HG02852 (cell line): ENCODE results near the gene S100A9.

Source experiments
- ATAC-seq: cut with Tn5 transposase; IDR thresholded peaks from one replicate; pipeline ENCODE4 v1.9.1; 2021; ENCODE audit warnings: mild to moderate bottlenecking, moderate library complexity; ENCODE audit not compliant: unreplicated experiment

Gene S100A9

GRCh38 chr1:153359241-153359640 lies 1.6 kb downstream of the S100A9 start:
- no peak for ATAC-seq

GRCh38 chr1:153360190-153360589 lies 2.5 kb downstream of the S100A9 start:
- ATAC-seq, result no peak

GRCh38 chr1:153360592-153361479 lies 3.2 kb downstream of the S100A9 start:
- no peak for ATAC-seq

GRCh38 chr1:153361480-153362109 lies 3.9 kb downstream of the S100A9 start:
- ATAC-seq, result no peak

GRCh38 chr1:153362187-153362775 lies 4.6 kb downstream of the S100A9 start:
- ATAC-seq, result no peak

GRCh38 chr1:153363641-153364040 lies 6.0 kb downstream of the S100A9 start:
- ATAC-seq, result no peak

- ATAC-seq, result no peak
These were observed 6.5 kb downstream of the S100A9 start for GRCh38 chr1:153364156-153364555.

- no peak for ATAC-seq
These were observed 7.4 kb downstream of the S100A9 start for GRCh38 chr1:153364766-153365666.

GRCh38 chr1:153365696-153366095 lies 8.0 kb downstream of the S100A9 start:
- no peak for ATAC-seq

- no peak for ATAC-seq
These were observed 8.6 kb downstream of the S100A9 start for GRCh38 chr1:153366261-153366660.

- no peak for ATAC-seq
These were observed 9.4 kb downstream of the S100A9 start for GRCh38 chr1:153367090-153367489.

GRCh38 chr1:153368495-153368894 lies 10.8 kb downstream of the S100A9 start:
- no peak for ATAC-seq

GRCh38 chr1:153370146-153370545 lies 12.5 kb downstream of the S100A9 start:
- ATAC-seq, result no peak

- no peak for ATAC-seq
These were observed 13.6 kb downstream of the S100A9 start for GRCh38 chr1:153371231-153371630.

- ATAC-seq, result no peak
These were observed 14.9 kb downstream of the S100A9 start for GRCh38 chr1:153372571-153372970.

- no peak for ATAC-seq
These were observed 16.4 kb downstream of the S100A9 start for GRCh38 chr1:153374071-153374470.

- ATAC-seq, result no peak
These were observed 17.9 kb downstream of the S100A9 start, which contains the start of gene S100A12 for GRCh38 chr1:153375511-153375910. Gene S100A12, minus strand, starts transcription at chr1:153375621. Its CDS starts 1,029 bp downstream, at chr1:153374592.

GRCh38 chr1:153379591-153379990 lies 21.9 kb downstream of the S100A9 start:
- ATAC-seq, result no peak

GRCh38 chr1:153380711-153381110 lies 23.1 kb downstream of the S100A9 start:
- no peak for ATAC-seq

GRCh38 chr1:153384958-153385580 lies 27.4 kb downstream of the S100A9 start:
- ATAC-seq, result no peak
